PC-3 (cell line): ENCODE results near the gene SLC6A4. TPM values are rescaled to one million over a fixed set of nuclear protein-coding genes. Genes with fewer than 3 reads are reported as not detected.

ENCODE experiments used
- ATAC-seq: fragments of 200-7000 bp; cut with Tn5 transposase; 2 replicates; pipeline ENCODE4 v1.9.1; 2020; ENCODE audit warnings: mild to moderate bottlenecking, moderate library complexity
- BruUV-seq: library from RNA; stranded (reverse); fragments of 400-500 nt; replicated peaks from 2 replicates; lab custom pipeline; 2021; lab: Mats Ljungman, UMichigan
- CTCF ChIA-PET: fragments of 300-600 bp; sonication (Branson Sonifier 250); formaldehyde crosslinking; loops from one replicate; lab custom pipeline; 2022; ENCODE audit warnings: antibody characterized with exemption; lab: Charles Lee
- POLR2A ChIA-PET: fragments of 300-600 bp; sonication (Branson Sonifier 250); formaldehyde crosslinking; loops from one replicate; lab custom pipeline; 2022; ENCODE audit warnings: antibody characterized with exemption; ENCODE audit not compliant: unreplicated experiment; lab: Charles Lee
- DNase-seq: peaks from one replicate; pipeline ENCODE4 v3.0.0-alpha.2; 2015
- H2AFZ ChIP-seq: fragments of 300-600 bp; sonication (generic); 2 replicates; pipeline ENCODE4 v1.6.0; 2016; ENCODE audit warnings: antibody characterized with exemption, low read length
- H3F3A ChIP-seq: fragments of 300-600 bp; sonication (generic); one replicate; pipeline ENCODE4 v1.6.0; 2017; ENCODE audit warnings: antibody characterized with exemption, low read length, control low read depth, mild to moderate bottlenecking; ENCODE audit not compliant: unreplicated experiment
- H3K27ac ChIP-seq: fragments of 300-600 bp; sonication (generic); 2 replicates; pipeline ENCODE4 v1.5.1; 2016; ENCODE audit warnings: mild to moderate bottlenecking, low read length
- H3K27me3 ChIP-seq: fragments of 300-600 bp; sonication (generic); 2 replicates; pipeline ENCODE4 v1.6.1; 2016; ENCODE audit warnings: low read length, mixed read lengths
- H3K36me3 ChIP-seq: fragments of 300-600 bp; sonication (generic); 2 replicates; pipeline ENCODE4 v1.6.1; 2016; ENCODE audit warnings: low read depth, mixed run types, low read length, mixed read lengths
- H3K4me1 ChIP-seq: fragments of 300-600 bp; sonication (generic); 2 replicates; pipeline ENCODE4 v1.5.1; 2016; ENCODE audit warnings: low read length; ENCODE audit not compliant: insufficient read depth
- H3K4me2 ChIP-seq: fragments of 300-600 bp; sonication (generic); 2 replicates; pipeline ENCODE4 v1.6.0; 2016; ENCODE audit warnings: low read length
- H3K4me3 ChIP-seq: fragments of 300-600 bp; sonication (generic); 2 replicates; pipeline ENCODE4 v1.5.1; 2016; ENCODE audit warnings: mild to moderate bottlenecking, low read length, mixed read lengths
- H3K79me2 ChIP-seq: fragments of 300-600 bp; sonication (generic); 2 replicates; pipeline ENCODE4 v1.6.1; 2017; ENCODE audit warnings: low read length, mixed read lengths
- H3K9ac ChIP-seq: fragments of 300-600 bp; sonication (generic); 2 replicates; pipeline ENCODE4 v1.6.0; 2016; ENCODE audit warnings: mild to moderate bottlenecking, low read length
- H3K9me2 ChIP-seq: fragments of 300-600 bp; sonication (generic); replicated peaks from 2 replicates; pipeline ENCODE4 v1.6.1; 2016; ENCODE audit warnings: mixed run types, low read length, mixed read lengths
- H3K9me3 ChIP-seq: fragments of 300-600 bp; sonication (generic); 2 replicates; pipeline ENCODE4 v1.6.1; 2016; ENCODE audit warnings: low read length, mixed read lengths
- H4K20me1 ChIP-seq: fragments of 300-600 bp; sonication (generic); 2 replicates; pipeline ENCODE4 v1.6.1; 2016; ENCODE audit warnings: low read length, mixed read lengths
- EZH2 ChIP-seq: fragments of 300-600 bp; sonication (generic); IDR thresholded peaks from one replicate; pipeline ENCODE4 v1.6.1; 2017; ENCODE audit warnings: antibody characterized with exemption, mild to moderate bottlenecking, low read length; ENCODE audit not compliant: unreplicated experiment
- EZH2phosphoT487 ChIP-seq: fragments of 300-600 bp; sonication (generic); IDR thresholded peaks from 2 replicates; pipeline ENCODE4 v1.6.1; 2018; ENCODE audit warnings: mild to moderate bottlenecking, antibody characterized with exemption, low read length, borderline replicate concordance
- intact Hi-C: fragments of 100-400 bp; cut with micrococcal nuclease; formaldehyde crosslinking; loops from 2 replicates; pipeline ENCODE4 v1.9.0; 2023
- total RNA-seq: library from RNA; depleted of rRNA; stranded (reverse); fragments of >200 nt; gene quantifications from 2 replicates; pipeline ENCODE4 v1.2.3, GENCODE V29; 2014
- TF ChIP-seq, protein P1 (sequence below): fragments of 300-600 bp; sonication (generic); conservative IDR thresholded peaks from 2 replicates; pipeline ENCODE4 v1.5.1; 2017; ENCODE audit warnings: antibody characterized with exemption, low read depth, mild to moderate bottlenecking, low read length

Gene SLC6A4
- total RNA-seq, 1 experiment from 2014 or later: not detected

DNA sequence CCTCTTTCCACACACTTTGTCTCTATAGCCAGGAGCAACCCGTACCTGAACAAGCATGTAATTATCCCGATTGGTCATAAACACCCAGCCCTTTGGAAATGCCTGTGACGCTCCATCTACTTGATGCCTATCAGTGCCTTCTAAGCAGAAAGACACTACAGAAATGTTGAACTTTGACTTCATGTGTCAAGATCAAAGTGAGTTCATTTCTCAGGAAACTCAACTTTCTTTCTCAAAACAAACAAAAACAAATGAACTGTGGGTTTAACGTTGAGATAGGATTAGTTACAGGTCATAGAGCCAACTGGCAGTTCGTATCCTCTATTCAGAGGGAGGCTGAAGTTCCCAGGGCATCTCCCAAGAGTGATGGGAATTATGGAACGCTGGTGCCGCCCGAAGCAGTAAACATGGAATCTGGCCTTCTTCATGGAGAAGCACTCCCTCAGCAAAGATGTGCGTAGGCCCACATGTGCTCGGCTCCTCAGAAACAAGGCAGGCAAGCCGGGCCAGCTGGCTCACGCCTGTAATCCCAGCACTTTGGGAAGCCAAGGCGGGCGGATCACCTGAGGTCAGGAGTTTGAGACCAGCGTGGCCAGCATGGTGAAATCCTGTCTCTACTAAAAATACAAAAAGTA is 9.5 kb downstream of the SLC6A4 start:
- no TSS peak for BruUV-seq
- H3K36me3 ChIP-seq: no peaks in the 10 kb centered on the region
- intact Hi-C loops: no loop called here
- no peak overlapping the region for H3K27ac ChIP-seq
- no peak overlapping the region for H2AFZ ChIP-seq
- no peaks in the 10 kb centered on the region for H3K9me3 ChIP-seq
- POLR2A ChIA-PET: no interaction called here
- H3K4me1 ChIP-seq: no peaks in the 10 kb centered on the region
- H3K79me2 ChIP-seq: no peaks in the 10 kb centered on the region
- H3K27me3 ChIP-seq: no peaks in the 10 kb centered on the region
- H3K9ac ChIP-seq: no peak overlapping the region
- H3K4me2 ChIP-seq: no peak overlapping the region
- CTCF ChIA-PET: no interaction called here
- TF ChIP-seq EZH2 (no peak), EZH2phosphoT487 (no peak)
- TF ChIP-seq, protein P1, sequence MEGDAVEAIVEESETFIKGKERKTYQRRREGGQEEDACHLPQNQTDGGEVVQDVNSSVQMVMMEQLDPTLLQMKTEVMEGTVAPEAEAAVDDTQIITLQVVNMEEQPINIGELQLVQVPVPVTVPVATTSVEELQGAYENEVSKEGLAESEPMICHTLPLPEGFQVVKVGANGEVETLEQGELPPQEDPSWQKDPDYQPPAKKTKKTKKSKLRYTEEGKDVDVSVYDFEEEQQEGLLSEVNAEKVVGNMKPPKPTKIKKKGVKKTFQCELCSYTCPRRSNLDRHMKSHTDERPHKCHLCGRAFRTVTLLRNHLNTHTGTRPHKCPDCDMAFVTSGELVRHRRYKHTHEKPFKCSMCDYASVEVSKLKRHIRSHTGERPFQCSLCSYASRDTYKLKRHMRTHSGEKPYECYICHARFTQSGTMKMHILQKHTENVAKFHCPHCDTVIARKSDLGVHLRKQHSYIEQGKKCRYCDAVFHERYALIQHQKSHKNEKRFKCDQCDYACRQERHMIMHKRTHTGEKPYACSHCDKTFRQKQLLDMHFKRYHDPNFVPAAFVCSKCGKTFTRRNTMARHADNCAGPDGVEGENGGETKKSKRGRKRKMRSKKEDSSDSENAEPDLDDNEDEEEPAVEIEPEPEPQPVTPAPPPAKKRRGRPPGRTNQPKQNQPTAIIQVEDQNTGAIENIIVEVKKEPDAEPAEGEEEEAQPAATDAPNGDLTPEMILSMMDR: no peak
- no peaks in the 10 kb centered on the region for H3F3A ChIP-seq
- no peak overlapping the region for H3K4me3 ChIP-seq
- DNase-seq (no peak), ATAC-seq (no peak)
- H4K20me1 ChIP-seq: no peaks in the 10 kb centered on the region
- no peaks in the 10 kb centered on the region for H3K9me2 ChIP-seq

DNA sequence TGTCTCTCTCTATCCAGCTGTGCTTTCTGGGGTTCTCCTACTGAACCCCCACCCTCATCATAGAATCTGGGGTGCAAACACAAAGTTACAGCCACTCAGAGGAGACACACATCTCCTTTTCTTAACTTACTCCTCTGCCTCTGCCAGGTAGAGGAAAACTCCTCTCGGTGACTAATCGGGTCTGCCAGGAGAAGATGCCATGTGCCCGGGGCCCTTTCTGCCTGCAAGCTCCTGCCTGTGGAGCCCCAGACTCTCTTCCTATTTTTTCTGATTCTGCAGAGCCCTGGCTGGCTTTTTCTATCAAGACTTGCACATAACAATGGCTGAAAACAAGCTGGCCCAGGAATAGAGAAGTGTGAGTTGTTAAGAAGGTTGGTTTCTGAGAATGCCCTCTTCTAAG is 10.4 kb downstream of the SLC6A4 start:
- POLR2A ChIA-PET: no interaction called here
- Histone ChIP-seq H3K79me2 (no peaks in the 10 kb centered on the region), H3K9me2 (no peaks in the 10 kb centered on the region), H4K20me1 (no peaks in the 10 kb centered on the region), H3K27me3 (no peaks in the 10 kb centered on the region), H3K4me1 (no peaks in the 10 kb centered on the region), H3K36me3 (no peaks in the 10 kb centered on the region), H3K9me3 (no peaks in the 10 kb centered on the region), H3K9ac (no peak overlapping the region), H3K4me2 (no peak overlapping the region), H3F3A (no peaks in the 10 kb centered on the region), H3K27ac (no peak overlapping the region), H3K4me3 (no peak overlapping the region), H2AFZ (no peak overlapping the region)
- TF ChIP-seq, protein P1: no peak
- no peak for TF ChIP-seq EZH2phosphoT487
- TF ChIP-seq EZH2: no peak
- CTCF ChIA-PET: no interaction called here
- ATAC-seq (no peak), DNase-seq (no peak)
- intact Hi-C loops: no loop called here
- BruUV-seq: no TSS peak

DNA sequence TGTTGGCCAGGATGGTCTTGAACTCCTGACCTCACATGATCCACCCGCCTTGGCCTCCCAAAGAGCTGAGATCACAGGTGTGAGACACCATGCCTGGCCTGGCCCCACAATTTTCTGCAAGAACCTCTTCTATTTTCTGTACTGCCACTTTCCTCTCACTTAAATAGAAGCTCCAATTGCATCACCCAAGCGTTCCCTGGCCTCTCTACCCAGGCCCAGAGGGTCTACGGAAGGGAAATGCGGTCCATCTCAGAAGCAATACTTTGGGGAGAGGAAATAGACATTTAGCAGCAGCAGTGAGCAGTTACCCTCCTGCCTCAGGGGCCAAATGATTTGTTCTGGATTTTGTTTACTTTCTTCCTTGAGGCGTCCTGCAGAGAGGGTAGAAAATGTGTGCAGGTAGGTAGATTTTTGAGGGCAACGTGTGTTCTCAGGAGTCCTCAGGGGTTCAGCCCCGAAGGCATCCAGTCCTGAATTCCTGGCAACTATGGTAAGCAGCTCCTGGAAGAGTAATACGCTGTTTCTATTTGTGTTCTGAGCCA is 11.0 kb downstream of the SLC6A4 start:
- TF ChIP-seq EZH2 (no peak), EZH2phosphoT487 (no peak)
- TF ChIP-seq, protein P1: no peak
- no peaks in the 10 kb centered on the region for H3K79me2 ChIP-seq
- H3K9me2 ChIP-seq: no peaks in the 10 kb centered on the region
- no peaks in the 10 kb centered on the region for H3K4me1 ChIP-seq
- H3K27ac ChIP-seq: no peak overlapping the region
- DNase-seq (no peak), ATAC-seq (no peak)
- H2AFZ ChIP-seq: no peak overlapping the region
- POLR2A ChIA-PET: no interaction called here
- no peaks in the 10 kb centered on the region for H3F3A ChIP-seq
- H3K9ac ChIP-seq: no peak overlapping the region
- no peaks in the 10 kb centered on the region for H3K36me3 ChIP-seq
- H3K4me3 ChIP-seq: no peak overlapping the region
- H3K4me2 ChIP-seq: no peak overlapping the region
- CTCF ChIA-PET: no interaction called here
- H4K20me1 ChIP-seq: no peaks in the 10 kb centered on the region
- no TSS peak for BruUV-seq
- intact Hi-C loops: no loop called here
- H3K9me3 ChIP-seq: no peaks in the 10 kb centered on the region
- H3K27me3 ChIP-seq: no peaks in the 10 kb centered on the region
